OCI-LY1 (cell line): ENCODE data around the gene GALNTL6.

ENCODE experiments used
- CTCF ChIP-seq: fragments of 200-600 bp; sonication (generic), shearing (Covaris generic); IDR thresholded peaks from 2 replicates; pipeline ENCODE4 v1.5.1; 2017; ENCODE audit warnings: mild to moderate bottlenecking, antibody characterized with exemption, low read length, moderate library complexity, mixed read lengths
- EZH2 ChIP-seq: fragments of 200-600 bp; sonication (generic), shearing (Covaris generic); IDR thresholded peaks from 2 replicates; pipeline ENCODE4 v1.8.0; 2017; ENCODE audit warnings: borderline replicate concordance, mixed run types, mild to moderate bottlenecking, antibody characterized with exemption, low read length, moderate library complexity, mixed read lengths

DNA sequence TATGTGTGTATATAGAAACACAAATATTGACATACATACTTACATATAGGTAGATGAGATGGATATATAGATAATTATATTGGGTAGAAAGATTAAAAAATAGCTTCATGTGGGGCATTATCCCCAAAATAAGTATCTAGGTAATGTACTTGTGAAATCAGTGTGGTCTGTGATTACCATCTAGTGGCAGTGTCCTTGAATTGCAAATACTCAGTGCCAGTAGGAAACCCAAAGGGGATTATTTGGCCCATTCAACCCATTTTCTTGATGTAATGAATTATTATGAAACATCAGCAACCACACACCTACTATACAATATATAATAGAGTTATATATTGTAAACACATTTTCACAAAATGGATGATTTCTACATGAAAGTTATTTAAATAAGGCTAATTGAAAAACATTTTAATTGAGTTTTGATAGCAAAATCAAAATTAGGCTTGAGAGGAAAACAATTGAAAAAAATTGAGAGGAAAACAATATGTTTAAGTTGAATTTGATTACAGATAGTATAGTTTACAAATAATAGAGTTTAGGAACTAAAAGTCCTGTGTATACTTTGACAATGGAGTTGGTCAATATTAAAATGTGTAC, 389.4 kb downstream of the GALNTL6 start:
- TF ChIP-seq CTCF (peak; percentile 70), EZH2 (no peak)
